Measurements from ENCODE around the gene DUSP16. TPM values are rescaled to one million over a fixed set of nuclear protein-coding genes. Genes with fewer than 3 reads are reported as not detected.

The DUSP16 gene
- total RNA-seq, 1 donor from 2014 or later: 26.1 TPM

- no peaks in the 10 kb centered on the region for H3K9me3 ChIP-seq (ENCODE audit: low read depth)
- H4K20me1 ChIP-seq (ENCODE audit: low read depth): no peaks in the 10 kb centered on the region
- no peak overlapping the region for H3K4me3 ChIP-seq
- no peak overlapping the region for H3K27ac Mint-ChIP-seq
- no peak overlapping the region for H2AFZ ChIP-seq (replicated peaks)
- H3K79me2 ChIP-seq (ENCODE audit: low read depth): no peaks in the 10 kb centered on the region
- no peaks in the 10 kb centered on the region for H3K36me3 ChIP-seq
- peaks cover 17% of the 10 kb centered on the region for H3K36me3 Mint-ChIP-seq
- TF ChIP-seq CTCF (IDR thresholded peaks at IDR 0.05) (no peak), EZH2phosphoT487 (IDR thresholded peaks at IDR 0.05) (no peak), EZH2 (IDR thresholded peaks at IDR 0.05) (no peak)
- peaks cover 3% of the 10 kb centered on the region for H3F3A ChIP-seq (ENCODE audit: low read depth)
- H3K4me2 ChIP-seq: no peak overlapping the region
- no peak overlapping the region for H3K9ac ChIP-seq
- no peaks in the 10 kb centered on the region for H3K4me1 Mint-ChIP-seq
- H3K27ac ChIP-seq: no peak overlapping the region
- DNase-seq (ENCODE audit: low spot score): no peak
- H3K9me3 Mint-ChIP-seq: no peaks in the 10 kb centered on the region
- peaks cover 2% of the 10 kb centered on the region for H3K27me3 Mint-ChIP-seq (ENCODE audit: insufficient read depth, low read depth)
- no peaks in the 10 kb centered on the region for H3K27me3 ChIP-seq
- peaks cover 3% of the 10 kb centered on the region for H3K4me1 ChIP-seq
- H3K4me3 Mint-ChIP-seq: no peak overlapping the region
Observed at GRCh38 chr12:12482959-12483358, 79.7 kb downstream of the DUSP16 start.

GRCh38 chr12:12482150-12482761, 80.4 kb downstream of the DUSP16 start:
- peaks cover 19% of the 10 kb centered on the region for H3K36me3 Mint-ChIP-seq
- Histone ChIP-seq H2AFZ (replicated peaks) (no peak overlapping the region), H3K27ac (no peak overlapping the region), H3K27me3 (no peaks in the 10 kb centered on the region), H3K4me2 (no peak overlapping the region), H3F3A (ENCODE audit: low read depth) (peaks cover 3% of the 10 kb centered on the region), H3K9me3 (ENCODE audit: low read depth) (no peaks in the 10 kb centered on the region), H3K4me1 (peaks cover 3% of the 10 kb centered on the region), H3K36me3 (no peaks in the 10 kb centered on the region), H3K79me2 (ENCODE audit: low read depth) (no peaks in the 10 kb centered on the region), H4K20me1 (ENCODE audit: low read depth) (no peaks in the 10 kb centered on the region), H3K4me3 (no peak overlapping the region), H3K9ac (no peak overlapping the region)
- no peak overlapping the region for H3K4me3 Mint-ChIP-seq
- H3K9me3 Mint-ChIP-seq: no peaks in the 10 kb centered on the region
- H3K4me1 Mint-ChIP-seq: no peaks in the 10 kb centered on the region
- TF ChIP-seq CTCF (IDR thresholded peaks at IDR 0.05) (no peak), EZH2phosphoT487 (IDR thresholded peaks at IDR 0.05) (no peak), EZH2 (IDR thresholded peaks at IDR 0.05) (no peak)
- no peak for DNase-seq (ENCODE audit: low spot score)
- peaks cover 2% of the 10 kb centered on the region for H3K27me3 Mint-ChIP-seq (ENCODE audit: insufficient read depth, low read depth)
- no peak overlapping the region for H3K27ac Mint-ChIP-seq

GRCh38 chr12:12481631-12482030, 81.0 kb downstream of the DUSP16 start:
- Histone ChIP-seq H3K4me1 (peaks cover 3% of the 10 kb centered on the region), H3K4me3 (no peak overlapping the region), H2AFZ (replicated peaks) (no peak overlapping the region), H3K27me3 (no peaks in the 10 kb centered on the region), H3K9ac (no peak overlapping the region), H3K27ac (no peak overlapping the region), H3K4me2 (no peak overlapping the region), H3K9me3 (ENCODE audit: low read depth) (no peaks in the 10 kb centered on the region), H3K36me3 (no peaks in the 10 kb centered on the region), H3F3A (ENCODE audit: low read depth) (peaks cover 3% of the 10 kb centered on the region), H4K20me1 (ENCODE audit: low read depth) (no peaks in the 10 kb centered on the region), H3K79me2 (ENCODE audit: low read depth) (no peaks in the 10 kb centered on the region)
- TF ChIP-seq EZH2 (IDR thresholded peaks at IDR 0.05) (no peak), EZH2phosphoT487 (IDR thresholded peaks at IDR 0.05) (no peak), CTCF (IDR thresholded peaks at IDR 0.05) (no peak)
- Mint-ChIP-seq H3K27ac (no peak overlapping the region), H3K27me3 (ENCODE audit: insufficient read depth, low read depth) (peaks cover 2% of the 10 kb centered on the region), H3K4me3 (no peak overlapping the region), H3K36me3 (peaks cover 23% of the 10 kb centered on the region), H3K9me3 (no peaks in the 10 kb centered on the region), H3K4me1 (no peaks in the 10 kb centered on the region)
- no peak for DNase-seq (ENCODE audit: low spot score)

Measured in neural progenitor cell (in vitro differentiated cells).